Gastrocnemius medialis (tissue), 4 donors: ENCODE results near the gene IQSEC1. TPM values are rescaled to one million over a fixed set of nuclear protein-coding genes. Genes with fewer than 3 reads are reported as not detected.

Source experiments
- ATAC-seq, 2 donors: fragments of 150-250 bp; one replicate each; pipeline ENCODE4 v1.9.1; 2016
- DNase-seq, 2 donors: peaks; one replicate each; pipeline ENCODE4 v3.0.0-alpha.2; 2019
- H3K27ac ChIP-seq, 4 donors: fragments of 200-600 bp; sonication (generic); 1 replicate in 1 of 4; 2 replicates in 3 of 4; pipeline ENCODE4 v1.5.1; 2016 to 2018; ENCODE audit warnings: mild to moderate bottlenecking in 2 of 4, moderate library complexity in 1 of 4
- H3K27me3 ChIP-seq, 3 donors: fragments of 200-600 bp; sonication (generic) in 2 of 3; 1 replicate in 1 of 3; 2 replicates in 2 of 3; pipeline versions ENCODE4 v1.5.1 to v1.6.0; 2016 to 2019; ENCODE audit warnings: mild to moderate bottlenecking in 1 of 3, moderate library complexity in 1 of 3
- H3K36me3 ChIP-seq, 2 donors: fragments of 200-600 bp; sonication (generic) in 1 of 2; one replicate each; pipeline ENCODE4 v1.5.1; 2017 to 2018
- H3K4me1 ChIP-seq, 2 donors: fragments of 200-600 bp; sonication (generic) in 1 of 2; one replicate each; pipeline ENCODE4 v1.5.1; 2016 to 2017; ENCODE audit warnings: mild to moderate bottlenecking in 2 of 2
- H3K4me3 ChIP-seq, 4 donors: fragments of 200-600 bp; sonication (generic) in 3 of 4; 1 replicate in 1 of 4; 2 replicates in 3 of 4; pipeline ENCODE4 v1.5.1; 2016 to 2019; ENCODE audit warnings: mild to moderate bottlenecking in 2 of 4
- H3K9me3 ChIP-seq, 3 donors: fragments of 200-600 bp; sonication (generic) in 2 of 3; 1 replicate in 1 of 3; 2 replicates in 2 of 3; pipeline ENCODE4 v1.5.1; 2016 to 2019
- POLR2A ChIP-seq, 2 donors: fragments of 450-650 bp; IDR thresholded peaks; one replicate each; pipeline ENCODE4 v1.6.1; 2017; ENCODE audit warnings: antibody characterized with exemption in 2 of 2, mild to moderate bottlenecking in 2 of 2, moderate library complexity in 2 of 2
- in situ Hi-C, 4 donors: fragments of 200-750 bp; cut with MboI; loops; one replicate each; pipeline versions ENCODE4 v1.15.0 to v1.8.0; 2017; ENCODE audit warnings: low sequenced_read_pairs in 4 of 4
- intact Hi-C: fragments of 100-400 bp; cut with DNase I; formaldehyde crosslinking; loops from one replicate; pipeline ENCODE4 v1.15.1; 2023; ENCODE audit warnings: low total_unique reads
- total RNA-seq, 4 donors: library from RNA; depleted of rRNA; stranded (reverse); fragments of >200 nt; gene quantifications; one replicate each; pipeline versions ENCODE4 v1.1.0 to v1.2.3, GENCODE V29; 2016
- TF ChIP-seq, protein P1 (sequence below), 5 experiments: fragments of 450-650 bp in 3 of 5; fragments of 200-600 bp in 2 of 5; sonication (generic) in 2 of 5; IDR thresholded peaks in 4 of 5; conservative IDR thresholded peaks in 1 of 5; 1 replicate in 4 of 5; 2 replicates in 1 of 5; pipeline ENCODE4 v1.5.1; 2016 to 2019; ENCODE audit warnings: antibody characterized with exemption in 5 of 5, mild to moderate bottlenecking in 3 of 5, moderate library complexity in 3 of 5

IQSEC1 gene
- total RNA-seq, 4 donors from 2014 or later = 15.2 to 31.3 (median 28.0) TPM

DNA sequence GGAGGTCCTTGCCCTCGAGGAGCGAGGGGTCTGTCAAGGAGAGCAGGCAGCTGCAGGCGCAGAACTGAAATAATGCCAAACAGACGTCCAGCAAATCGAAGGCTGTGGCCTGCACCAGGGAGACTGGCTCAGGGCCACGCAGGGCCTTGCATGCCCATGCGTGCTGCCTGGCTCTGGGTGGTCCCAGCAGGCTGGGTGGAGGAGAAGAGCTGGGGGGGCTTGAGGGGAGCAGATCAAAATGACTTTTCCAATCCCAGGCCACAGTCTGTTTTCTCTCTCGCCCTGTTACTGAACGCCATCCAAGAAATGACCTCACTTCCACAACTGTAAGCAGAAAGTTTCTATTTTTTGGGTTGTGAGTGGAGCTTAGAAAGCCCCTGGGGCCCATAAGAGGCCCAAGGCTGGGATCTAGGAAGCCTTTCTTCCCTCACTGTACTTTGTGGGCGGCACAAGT is 134.9 kb downstream of the IQSEC1 start:
- no peak overlapping the region for H3K4me3 ChIP-seq
- ATAC-seq = peak; percentile 35 to 53
- H3K27me3 ChIP-seq = no peaks in the 10 kb centered on the region
- no peaks in the 10 kb centered on the region for H3K9me3 ChIP-seq
- peaks cover 0 to 23% of the 10 kb centered on the region in 2 donors for H3K36me3 ChIP-seq
- intact Hi-C loops = no loop called here
- in situ Hi-C loops = loop anchor here in 2 of 4 donors (10.0 kb wide), 1 partner anchor 47 kb away; no protein-coding TSS in a partner anchor
- H3K4me1 ChIP-seq = peaks cover 47 to 59% of the 10 kb centered on the region in 2 donors
- TF ChIP-seq POLR2A (IDR thresholded peaks at IDR 0.05) = no peak
- TF ChIP-seq, protein P1, sequence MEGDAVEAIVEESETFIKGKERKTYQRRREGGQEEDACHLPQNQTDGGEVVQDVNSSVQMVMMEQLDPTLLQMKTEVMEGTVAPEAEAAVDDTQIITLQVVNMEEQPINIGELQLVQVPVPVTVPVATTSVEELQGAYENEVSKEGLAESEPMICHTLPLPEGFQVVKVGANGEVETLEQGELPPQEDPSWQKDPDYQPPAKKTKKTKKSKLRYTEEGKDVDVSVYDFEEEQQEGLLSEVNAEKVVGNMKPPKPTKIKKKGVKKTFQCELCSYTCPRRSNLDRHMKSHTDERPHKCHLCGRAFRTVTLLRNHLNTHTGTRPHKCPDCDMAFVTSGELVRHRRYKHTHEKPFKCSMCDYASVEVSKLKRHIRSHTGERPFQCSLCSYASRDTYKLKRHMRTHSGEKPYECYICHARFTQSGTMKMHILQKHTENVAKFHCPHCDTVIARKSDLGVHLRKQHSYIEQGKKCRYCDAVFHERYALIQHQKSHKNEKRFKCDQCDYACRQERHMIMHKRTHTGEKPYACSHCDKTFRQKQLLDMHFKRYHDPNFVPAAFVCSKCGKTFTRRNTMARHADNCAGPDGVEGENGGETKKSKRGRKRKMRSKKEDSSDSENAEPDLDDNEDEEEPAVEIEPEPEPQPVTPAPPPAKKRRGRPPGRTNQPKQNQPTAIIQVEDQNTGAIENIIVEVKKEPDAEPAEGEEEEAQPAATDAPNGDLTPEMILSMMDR (IDR thresholded peaks at IDR 0.05 in 4 of 5, conservative IDR thresholded peaks at IDR 0.05 in 1 of 5) = no peak
- peak overlapping the region in 3 of 4 donors; percentile 46 to 65 (median 49) for H3K27ac ChIP-seq
- DNase-seq = no peak

- DNase-seq (no peak), ATAC-seq (no peak)
- peaks cover 0 to 18% of the 10 kb centered on the region in 2 donors for H3K36me3 ChIP-seq
- no peaks in the 10 kb centered on the region for H3K9me3 ChIP-seq
- no peak for TF ChIP-seq POLR2A (IDR thresholded peaks at IDR 0.05)
- TF ChIP-seq, protein P1 (IDR thresholded peaks at IDR 0.05 in 4 of 5, conservative IDR thresholded peaks at IDR 0.05 in 1 of 5) = no peak
- H3K27ac ChIP-seq = peak overlapping the region in 3 of 4 donors; percentile 83 to 89 (median 84)
- in situ Hi-C loops (loop anchor here in 2 of 4 donors (10.0 kb wide), 1 partner anchor 49 kb away; no protein-coding TSS in a partner anchor), intact Hi-C loops (no loop called here)
- H3K27me3 ChIP-seq = no peaks in the 10 kb centered on the region
- H3K4me3 ChIP-seq = no peak overlapping the region
- peaks cover 60 to 72% of the 10 kb centered on the region in 2 donors for H3K4me1 ChIP-seq
Measured at GRCh38 chr3:12935861-12936830, 137.1 kb downstream of the IQSEC1 start.

- H3K27me3 ChIP-seq = no peaks in the 10 kb centered on the region
- H3K9me3 ChIP-seq = no peaks in the 10 kb centered on the region
- H3K27ac ChIP-seq = peak overlapping the region; percentile 83 to 89 (median 84)
- intact Hi-C loops = no loop called here
- peaks cover 0 to 14% of the 10 kb centered on the region in 2 donors for H3K36me3 ChIP-seq
- in situ Hi-C loops = loop anchor here in 2 of 4 donors (10.0 kb wide), 1 partner anchor 50 kb away; no protein-coding TSS in a partner anchor
- H3K4me3 ChIP-seq = peak overlapping the region in 1 of 4 donors; percentile 32
- no peak for TF ChIP-seq POLR2A (IDR thresholded peaks at IDR 0.05)
- TF ChIP-seq, protein P1 (IDR thresholded peaks at IDR 0.05 in 4 of 5, conservative IDR thresholded peaks at IDR 0.05 in 1 of 5) = no peak
- H3K4me1 ChIP-seq = peaks cover 65 to 75% of the 10 kb centered on the region in 2 donors
- no peak for DNase-seq
- no peak for ATAC-seq
Measured at GRCh38 chr3:12935023-12935860, 138.0 kb downstream of the IQSEC1 start.

DNA sequence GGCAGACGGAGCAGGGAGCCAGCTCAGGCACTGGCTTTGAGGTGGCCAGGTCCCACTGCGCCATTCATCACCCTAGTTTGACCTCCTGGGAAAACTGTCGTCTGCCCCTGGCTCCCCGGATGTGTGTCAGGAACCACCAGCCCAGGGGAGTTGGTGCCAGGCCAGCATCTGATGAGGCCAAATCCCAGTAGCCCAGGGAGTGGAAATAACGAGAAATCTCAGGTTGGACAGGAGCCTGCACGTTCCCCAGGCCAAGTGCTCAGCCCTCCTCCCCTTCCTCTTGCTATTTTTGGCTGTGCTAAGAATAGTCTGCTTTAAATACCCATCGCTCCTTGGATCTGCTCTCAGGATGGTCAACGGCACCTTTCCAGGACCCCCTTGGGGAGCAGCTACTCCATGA is 138.8 kb downstream of the IQSEC1 start:
- no peak for TF ChIP-seq POLR2A (IDR thresholded peaks at IDR 0.05)
- TF ChIP-seq, protein P1 (IDR thresholded peaks at IDR 0.05 in 4 of 5, conservative IDR thresholded peaks at IDR 0.05 in 1 of 5) = no peak
- intact Hi-C loops = no loop called here
- ATAC-seq (peak; percentile 49 to 62), DNase-seq (peak in 1 of 2 donors; percentile 62)
- in situ Hi-C loops = loop anchor here in 2 of 4 donors (10.0 kb wide), 1 partner anchor 50 kb away; no protein-coding TSS in a partner anchor
- Histone ChIP-seq H3K4me3 (peak overlapping the region in 1 of 4 donors; percentile 32), H3K4me1 (peaks cover 65 to 69% of the 10 kb centered on the region in 2 donors), H3K9me3 (no peaks in the 10 kb centered on the region), H3K27ac (peak overlapping the region; percentile 83 to 89 (median 84)), H3K36me3 (peaks cover 0 to 14% of the 10 kb centered on the region in 2 donors), H3K27me3 (no peaks in the 10 kb centered on the region)
